ENCODE data around the gene TOPORS. TPM values are rescaled to one million over a fixed set of nuclear protein-coding genes. Genes with fewer than 3 reads are reported as not detected.

The TOPORS gene
- total and polyA plus RNA-seq, 2 donors (not counting 1 experiment from before 2014, with no cell fraction given), result 10.1 to 21.4 TPM

DNA sequence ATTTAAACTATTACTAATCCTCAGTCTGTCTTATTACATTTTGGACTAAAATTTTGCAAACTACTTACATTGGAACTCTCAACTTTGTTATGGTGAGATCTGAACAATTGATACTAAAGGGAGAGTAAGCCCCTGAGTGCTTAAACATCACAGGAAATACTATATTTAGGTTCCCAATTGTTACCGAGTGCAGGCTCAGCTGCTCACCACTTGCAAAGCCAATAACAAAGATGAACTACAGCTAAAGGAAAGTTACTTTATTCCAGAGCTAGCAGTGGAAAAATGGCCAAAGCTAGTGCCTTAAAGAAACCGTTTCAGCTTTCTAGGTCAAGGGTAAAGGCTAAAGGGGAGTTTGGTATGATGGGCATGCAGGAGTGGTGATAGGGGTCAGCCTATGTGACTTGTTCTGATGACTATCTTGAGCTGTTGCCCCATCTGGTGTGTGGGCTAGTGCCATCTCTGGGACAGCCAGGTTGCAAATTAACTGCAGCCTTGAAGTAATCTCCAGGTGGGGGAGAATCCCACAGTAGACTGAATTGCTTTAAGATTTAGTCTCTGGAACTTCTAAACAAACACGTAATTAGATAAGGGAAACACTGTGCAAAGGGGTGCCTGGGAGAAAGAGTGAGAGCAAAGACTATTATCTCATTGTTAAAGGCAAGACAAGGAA lies 28.4 kb upstream of the TOPORS start:
- no peak for ATAC-seq (ENCODE audit: low read depth)
- H3K9me3 Mint-ChIP-seq (ENCODE audit: insufficient read depth), result no peaks in the 10 kb centered on the region
- no peak overlapping the region for H3K9ac ChIP-seq (ENCODE audit: low read length)
- ChIA-PET CTCF (interaction anchor here (0.7 to 15.2 kb wide), 24 partner anchors 8 to 645 kb away, joined by 3 to 522 read pairs (median 7); partner anchors contain the start of genes ACO1 and RIGI), POLR2A (no interaction called here)
- no peak overlapping the region for H3K4me2 ChIP-seq (replicated peaks; ENCODE audit: low read depth, low read length, poor library complexity, severe bottlenecking)
- H3K27ac ChIP-seq (ENCODE audit: low read length in 2 of 2), result no peak overlapping the region
- H3K27me3 ChIP-seq (replicated peaks in 1 of 4; ENCODE audit: control extremely low read depth in 1 of 4, control insufficient read depth in 3 of 4, insufficient read depth in 4 of 4, low read length in 3 of 4), result peaks cover 0 to 9% (median 4%) of the 10 kb centered on the region in 4 experiments
- H3K27ac Mint-ChIP-seq, result no peak overlapping the region
- WGBS (ENCODE audit: insufficient coverage), result 82% methylated on average over 1 of the region's 3 CpGs
- no peaks in the 10 kb centered on the region for H3K4me1 Mint-ChIP-seq
- H3K4me3 Mint-ChIP-seq, result no peak overlapping the region
- H3K9me3 ChIP-seq (ENCODE audit: control extremely low read depth in 1 of 3, control insufficient read depth in 2 of 3, insufficient read depth in 1 of 3, low read length in 2 of 3), result no peaks in the 10 kb centered on the region
- no peak for TF ChIP-seq EZH2 (IDR thresholded peaks at IDR 0.05; ENCODE audit: borderline replicate concordance, insufficient read depth, low read depth, low read length, poor library complexity, severe bottlenecking)
- TF ChIP-seq, protein P1, sequence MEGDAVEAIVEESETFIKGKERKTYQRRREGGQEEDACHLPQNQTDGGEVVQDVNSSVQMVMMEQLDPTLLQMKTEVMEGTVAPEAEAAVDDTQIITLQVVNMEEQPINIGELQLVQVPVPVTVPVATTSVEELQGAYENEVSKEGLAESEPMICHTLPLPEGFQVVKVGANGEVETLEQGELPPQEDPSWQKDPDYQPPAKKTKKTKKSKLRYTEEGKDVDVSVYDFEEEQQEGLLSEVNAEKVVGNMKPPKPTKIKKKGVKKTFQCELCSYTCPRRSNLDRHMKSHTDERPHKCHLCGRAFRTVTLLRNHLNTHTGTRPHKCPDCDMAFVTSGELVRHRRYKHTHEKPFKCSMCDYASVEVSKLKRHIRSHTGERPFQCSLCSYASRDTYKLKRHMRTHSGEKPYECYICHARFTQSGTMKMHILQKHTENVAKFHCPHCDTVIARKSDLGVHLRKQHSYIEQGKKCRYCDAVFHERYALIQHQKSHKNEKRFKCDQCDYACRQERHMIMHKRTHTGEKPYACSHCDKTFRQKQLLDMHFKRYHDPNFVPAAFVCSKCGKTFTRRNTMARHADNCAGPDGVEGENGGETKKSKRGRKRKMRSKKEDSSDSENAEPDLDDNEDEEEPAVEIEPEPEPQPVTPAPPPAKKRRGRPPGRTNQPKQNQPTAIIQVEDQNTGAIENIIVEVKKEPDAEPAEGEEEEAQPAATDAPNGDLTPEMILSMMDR (IDR thresholded peaks at IDR 0.05), result no peak
- H3K79me2 ChIP-seq (ENCODE audit: control insufficient read depth, insufficient read depth, low read length), result no peaks in the 10 kb centered on the region
- peaks cover 44% of the 10 kb centered on the region for H3K27me3 Mint-ChIP-seq
- no peaks in the 10 kb centered on the region for H4K20me1 ChIP-seq (ENCODE audit: control insufficient read depth, insufficient read depth, low read length, poor library complexity, severe bottlenecking)
- H3K4me3 ChIP-seq (ENCODE audit: control extremely low read depth in 1 of 5, extremely low read depth in 1 of 5, insufficient read depth in 1 of 5, low read depth in 2 of 5, low read length in 4 of 5), result no peak overlapping the region
- intact Hi-C loops (cut with micrococcal nuclease), result loop anchor here (1.0 to 10.0 kb wide), 2 partner anchors 388 to 644 kb away; no protein-coding TSS in a partner anchor
- H2AFZ ChIP-seq (ENCODE audit: insufficient read depth, low read depth, low read length, poor library complexity, severe bottlenecking), result no peak overlapping the region
- no peaks in the 10 kb centered on the region for H3K36me3 ChIP-seq (replicated peaks in 1 of 2; ENCODE audit: control extremely low read depth in 1 of 2, control insufficient read depth in 1 of 2, extremely low read depth in 1 of 2, insufficient read depth in 2 of 2, low read length in 1 of 2)
- no peak for DNase-seq
- no peaks in the 10 kb centered on the region for H3K4me1 ChIP-seq (ENCODE audit: control insufficient read depth in 2 of 2, insufficient read depth in 2 of 2, low read length in 2 of 2)

DNA sequence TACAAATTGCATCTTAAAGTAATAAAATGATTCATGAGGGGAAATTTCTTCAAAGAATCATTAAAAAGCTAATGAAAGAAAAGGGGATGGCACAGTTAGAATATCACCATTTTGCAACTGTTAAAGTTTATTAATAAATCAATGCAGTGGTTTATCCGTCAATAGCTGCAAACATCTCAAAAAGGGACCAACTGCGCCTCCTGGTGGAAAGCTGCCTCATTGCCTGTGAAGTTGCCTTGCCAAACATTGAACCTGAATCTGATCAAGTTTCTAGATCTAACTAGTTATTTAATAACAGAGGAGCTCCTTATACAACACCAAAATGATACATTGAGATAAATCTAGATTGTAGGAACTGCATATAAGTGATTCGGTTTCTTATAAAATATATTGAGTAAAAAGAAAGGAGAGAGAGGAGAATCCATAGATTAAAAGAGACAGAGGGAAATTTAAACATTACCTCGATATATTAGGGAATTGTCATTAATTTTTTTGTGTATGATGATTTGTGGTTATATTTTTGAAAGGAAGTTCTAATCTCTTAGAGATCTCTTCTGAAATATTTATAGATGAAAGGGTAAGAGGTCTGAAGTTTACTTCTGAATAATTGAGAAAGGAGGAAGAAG lies 27.4 kb upstream of the TOPORS start:
- H3K27ac Mint-ChIP-seq, result no peak overlapping the region
- WGBS (ENCODE audit: insufficient coverage), result no CpG with 5 or more reads among the region's 4 CpGs
- H3K27me3 Mint-ChIP-seq, result peaks cover 35% of the 10 kb centered on the region
- H3K4me1 Mint-ChIP-seq, result no peaks in the 10 kb centered on the region
- no peaks in the 10 kb centered on the region for H3K9me3 Mint-ChIP-seq (ENCODE audit: insufficient read depth)
- no peak overlapping the region for H3K4me3 Mint-ChIP-seq
- ATAC-seq (ENCODE audit: low read depth) (peak; percentile 71), DNase-seq (peak; percentile 78)
- Histone ChIP-seq H4K20me1 (ENCODE audit: control insufficient read depth, insufficient read depth, low read length, poor library complexity, severe bottlenecking) (no peaks in the 10 kb centered on the region), H3K9ac (ENCODE audit: low read length) (no peak overlapping the region), H3K36me3 (replicated peaks in 1 of 2; ENCODE audit: control extremely low read depth in 1 of 2, control insufficient read depth in 1 of 2, extremely low read depth in 1 of 2, insufficient read depth in 2 of 2, low read length in 1 of 2) (no peaks in the 10 kb centered on the region), H3K79me2 (ENCODE audit: control insufficient read depth, insufficient read depth, low read length) (no peaks in the 10 kb centered on the region), H2AFZ (ENCODE audit: insufficient read depth, low read depth, low read length, poor library complexity, severe bottlenecking) (no peak overlapping the region), H3K4me2 (replicated peaks; ENCODE audit: low read depth, low read length, poor library complexity, severe bottlenecking) (no peak overlapping the region), H3K27me3 (replicated peaks in 1 of 4; ENCODE audit: control extremely low read depth in 1 of 4, control insufficient read depth in 3 of 4, insufficient read depth in 4 of 4, low read length in 3 of 4) (peaks cover 0 to 9% (median 4%) of the 10 kb centered on the region in 4 experiments), H3K4me3 (ENCODE audit: control extremely low read depth in 1 of 5, extremely low read depth in 1 of 5, insufficient read depth in 1 of 5, low read depth in 2 of 5, low read length in 4 of 5) (no peak overlapping the region), H3K27ac (ENCODE audit: low read length in 2 of 2) (no peak overlapping the region), H3K9me3 (ENCODE audit: control extremely low read depth in 1 of 3, control insufficient read depth in 2 of 3, insufficient read depth in 1 of 3, low read length in 2 of 3) (no peaks in the 10 kb centered on the region), H3K4me1 (ENCODE audit: control insufficient read depth in 2 of 2, insufficient read depth in 2 of 2, low read length in 2 of 2) (no peaks in the 10 kb centered on the region)
- ChIA-PET POLR2A (interaction anchor here (1.0 kb wide), 1 partner anchor 202 kb away, joined by 3 read pairs; no protein-coding TSS in a partner anchor), CTCF (interaction anchor here (0.5 to 15.2 kb wide), 42 partner anchors 9 to 646 kb away, joined by 3 to 522 read pairs (median 4); partner anchors contain the start of genes ACO1, APTX, RIGI and SMIM27)
- TF ChIP-seq, protein P1 (IDR thresholded peaks at IDR 0.05), result peak; percentile 99
- TF ChIP-seq EZH2 (IDR thresholded peaks at IDR 0.05; ENCODE audit: borderline replicate concordance, insufficient read depth, low read depth, low read length, poor library complexity, severe bottlenecking), result no peak
- intact Hi-C loops (cut with micrococcal nuclease), result loop anchor here (1.0 to 10.0 kb wide), 3 partner anchors 38 to 645 kb away; no protein-coding TSS in a partner anchor

Measured in B cell (primary cell).